Osteocyte (in vitro differentiated cells): ENCODE data around the gene CD79B. TPM values are rescaled to one million over a fixed set of nuclear protein-coding genes. Genes with fewer than 3 reads are reported as not detected.
"Not testable (repeated sequence)": the region's sequence is repeated elsewhere in the genome, so short reads cannot be mapped to it uniquely, and the experiment has no call there.

Experiments used
- DNase-seq: peaks from one replicate; pipeline ENCODE4 v3.0.0; 2021; ENCODE audit warnings: mixed read lengths; ENCODE audit not compliant: unreplicated experiment; ENCODE audit errors: extremely low spot score
- H3K27ac Mint-ChIP-seq: one replicate; pipeline ENCODE4 v1.8.0; 2021; ENCODE audit warnings: mild to moderate bottlenecking, mixed read lengths; ENCODE audit not compliant: unreplicated experiment
- H3K27me3 Mint-ChIP-seq: one replicate; pipeline ENCODE4 v1.8.0; 2021; ENCODE audit warnings: mixed read lengths; ENCODE audit not compliant: unreplicated experiment
- H3K36me3 Mint-ChIP-seq: one replicate; pipeline ENCODE4 v1.8.0; 2021; ENCODE audit warnings: mixed read lengths; ENCODE audit not compliant: unreplicated experiment
- H3K4me1 Mint-ChIP-seq: one replicate; pipeline ENCODE4 v1.8.0; 2021; ENCODE audit warnings: mixed read lengths; ENCODE audit not compliant: unreplicated experiment
- H3K4me3 Mint-ChIP-seq: one replicate; pipeline ENCODE4 v1.8.0; 2021; ENCODE audit warnings: mild to moderate bottlenecking, moderate library complexity, mixed read lengths; ENCODE audit not compliant: unreplicated experiment
- H3K9me3 Mint-ChIP-seq: one replicate; pipeline ENCODE4 v1.8.0; 2021; ENCODE audit warnings: mixed read lengths; ENCODE audit not compliant: unreplicated experiment
- CTCF ChIP-seq: fragments of 200-600 bp; sonication (generic); IDR thresholded peaks from 2 replicates; pipeline ENCODE4 v1.5.0; 2021; ENCODE audit warnings: antibody characterized with exemption, mild to moderate bottlenecking, moderate library complexity
- total RNA-seq: library from RNA; stranded (reverse); gene quantifications from 2 replicates; pipeline ENCODE4 v1.2.1, GENCODE V29; 2021

CD79B gene
- total RNA-seq, 1 donor from 2014 or later = not detected

DNA sequence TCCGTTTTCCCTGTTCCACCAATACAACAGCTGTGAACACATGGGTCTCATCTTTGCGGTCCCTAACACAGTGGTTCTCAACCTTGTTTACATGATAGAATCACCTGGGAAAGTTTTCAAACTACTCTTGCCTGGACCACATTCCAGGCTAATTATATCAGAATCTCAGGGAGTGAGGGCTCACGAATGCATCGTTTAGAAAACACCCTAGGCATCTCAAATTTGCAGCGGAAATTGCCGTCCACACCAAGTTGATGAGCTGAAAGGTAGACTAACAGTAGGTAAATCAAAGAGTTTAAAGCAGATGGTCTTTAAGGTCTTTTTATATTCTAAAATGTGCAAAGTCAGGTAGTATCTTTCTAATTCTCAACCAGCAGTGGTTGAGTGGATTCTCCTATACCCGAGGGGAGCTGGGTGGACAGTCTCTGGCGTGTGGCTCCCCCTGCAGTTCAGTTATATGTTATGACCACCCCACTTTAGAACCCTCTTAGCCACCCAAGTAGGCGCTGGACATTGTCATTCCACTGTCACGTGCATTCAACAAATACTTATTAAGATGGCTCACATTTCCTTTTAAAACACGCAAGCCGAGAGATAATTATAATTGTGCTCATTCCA, 24.9 kb downstream of the CD79B start:
- peaks cover 47% of the 10 kb centered on the region for H3K27me3 Mint-ChIP-seq
- DNase-seq, H3K4me1 Mint-ChIP-seq, H3K9me3 Mint-ChIP-seq, H3K36me3 Mint-ChIP-seq, H3K27ac Mint-ChIP-seq, H3K4me3 Mint-ChIP-seq: not testable (repeated sequence)
- peak; percentile 24 for TF ChIP-seq CTCF

DNA sequence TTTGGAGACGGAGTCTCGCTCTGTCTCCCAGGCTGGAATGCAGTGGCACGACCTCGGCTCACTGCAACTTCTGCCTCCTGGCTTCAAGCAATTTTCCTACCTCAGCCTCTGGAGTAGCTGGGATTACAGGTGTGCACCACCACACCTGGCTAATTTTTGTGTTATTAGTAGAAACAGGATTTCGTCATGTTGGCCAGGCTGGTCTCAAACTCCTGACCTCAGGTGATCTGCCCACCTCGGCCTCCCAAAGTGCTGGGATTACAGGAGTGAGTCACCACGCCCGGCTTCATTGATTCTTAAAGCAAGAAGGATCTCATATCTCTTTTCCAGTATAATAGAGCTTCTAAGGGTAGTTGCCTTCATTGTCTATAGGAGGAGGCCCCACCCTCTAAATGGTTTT, 27.3 kb downstream of the CD79B start:
- peaks cover 57% of the 10 kb centered on the region for H3K27me3 Mint-ChIP-seq
- H3K4me1 Mint-ChIP-seq, H3K27ac Mint-ChIP-seq, H3K4me3 Mint-ChIP-seq, H3K36me3 Mint-ChIP-seq, DNase-seq, H3K9me3 Mint-ChIP-seq: not testable (repeated sequence)

DNA sequence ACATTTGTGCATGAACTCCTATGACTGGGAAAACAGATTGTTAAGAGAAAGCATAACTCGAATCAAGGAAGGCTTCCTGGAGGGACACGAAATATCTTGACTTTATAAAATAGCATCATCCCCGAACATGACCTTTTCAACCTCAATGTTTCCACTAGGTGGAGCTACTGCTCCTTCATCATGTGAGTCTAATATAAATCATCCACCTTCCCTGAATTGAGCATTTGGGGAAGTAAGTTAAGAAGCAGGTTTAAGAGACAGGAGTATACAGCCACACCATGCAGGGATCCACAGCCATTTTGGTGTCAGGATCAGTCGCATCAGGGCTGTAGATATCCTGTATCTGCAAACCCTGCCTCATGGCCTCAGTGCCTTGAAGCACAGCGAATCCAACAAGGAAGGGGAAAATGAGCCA, 28.3 kb downstream of the CD79B start:
- not testable (repeated sequence) for H3K9me3 Mint-ChIP-seq, H3K27ac Mint-ChIP-seq

DNA sequence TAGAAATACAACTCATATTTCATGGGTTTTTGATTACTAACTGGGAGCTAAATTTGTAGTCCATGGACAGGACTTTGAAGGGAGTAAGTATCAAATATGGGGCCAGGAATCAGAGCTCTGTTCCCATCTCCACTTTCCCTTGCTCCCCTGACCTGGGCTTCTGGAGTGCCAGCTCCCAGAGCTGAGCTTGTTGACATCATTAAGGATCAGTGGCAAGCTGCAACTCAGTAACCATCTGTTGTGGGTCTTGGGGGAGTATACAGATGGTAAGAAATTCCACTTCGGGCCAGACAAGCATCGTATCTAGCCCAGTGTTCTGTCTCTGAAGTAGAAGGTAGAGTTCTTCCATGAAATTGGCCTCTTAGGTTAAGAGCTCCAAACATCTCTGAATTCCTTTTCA, 30.2 kb downstream of the CD79B start:
- not testable (repeated sequence) for H3K4me1 Mint-ChIP-seq, H3K4me3 Mint-ChIP-seq, DNase-seq, H3K27ac Mint-ChIP-seq, H3K9me3 Mint-ChIP-seq, H3K36me3 Mint-ChIP-seq
- peaks cover 37% of the 10 kb centered on the region for H3K27me3 Mint-ChIP-seq

More for the DNA sequence above, 28.3 kb downstream of the CD79B start:
- H3K27me3 Mint-ChIP-seq = peaks cover 52% of the 10 kb centered on the region
- H3K36me3 Mint-ChIP-seq, DNase-seq, H3K4me3 Mint-ChIP-seq, H3K4me1 Mint-ChIP-seq: not testable (repeated sequence)
- peak; percentile 56 for TF ChIP-seq CTCF

DNA sequence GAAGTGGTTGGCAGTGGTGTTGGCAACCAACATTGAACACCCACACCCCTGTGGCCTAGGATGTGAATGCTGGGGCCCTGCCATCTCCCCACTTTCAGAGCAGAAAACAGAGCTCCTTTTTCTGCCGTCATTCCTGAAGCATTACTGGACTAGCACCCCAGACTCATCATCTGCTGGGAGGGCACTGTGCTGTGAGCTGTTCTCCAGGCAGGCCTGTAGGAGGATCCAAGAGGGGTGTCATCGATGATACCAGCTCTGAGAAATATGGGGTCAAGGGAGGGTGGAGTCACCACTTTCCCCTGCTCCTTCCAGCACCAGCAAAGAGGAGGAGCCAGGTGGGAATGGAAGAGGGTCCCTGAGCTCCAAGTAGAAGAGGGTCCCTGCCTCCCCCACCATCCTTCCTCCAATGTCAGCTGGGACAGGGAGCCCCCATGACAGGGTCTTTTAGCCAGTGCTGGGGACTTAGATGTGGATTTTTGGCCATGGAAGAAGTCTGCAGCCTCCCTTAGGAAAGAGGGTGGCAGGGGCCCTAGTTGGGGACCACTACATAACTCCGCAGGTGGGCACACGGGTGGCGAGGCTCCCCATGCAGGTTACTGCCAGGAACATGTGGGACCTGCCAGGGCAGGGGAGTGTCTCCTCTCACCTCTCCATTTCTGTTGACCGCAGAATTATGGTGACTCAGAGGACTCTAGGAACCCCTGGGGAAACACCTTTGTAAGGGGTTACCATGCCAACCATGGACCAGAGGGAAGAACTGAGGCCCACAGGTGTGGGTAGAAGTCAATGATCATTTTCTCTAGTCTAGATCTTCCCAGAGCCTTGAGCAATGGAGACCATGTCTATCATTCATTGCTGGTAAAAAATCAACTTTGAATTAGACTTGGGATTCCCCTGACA, 33.0 kb downstream of the CD79B start:
- not testable (repeated sequence) for H3K4me3 Mint-ChIP-seq, H3K27ac Mint-ChIP-seq, H3K4me1 Mint-ChIP-seq, DNase-seq, H3K36me3 Mint-ChIP-seq, H3K9me3 Mint-ChIP-seq
- peaks cover 32% of the 10 kb centered on the region for H3K27me3 Mint-ChIP-seq

DNA sequence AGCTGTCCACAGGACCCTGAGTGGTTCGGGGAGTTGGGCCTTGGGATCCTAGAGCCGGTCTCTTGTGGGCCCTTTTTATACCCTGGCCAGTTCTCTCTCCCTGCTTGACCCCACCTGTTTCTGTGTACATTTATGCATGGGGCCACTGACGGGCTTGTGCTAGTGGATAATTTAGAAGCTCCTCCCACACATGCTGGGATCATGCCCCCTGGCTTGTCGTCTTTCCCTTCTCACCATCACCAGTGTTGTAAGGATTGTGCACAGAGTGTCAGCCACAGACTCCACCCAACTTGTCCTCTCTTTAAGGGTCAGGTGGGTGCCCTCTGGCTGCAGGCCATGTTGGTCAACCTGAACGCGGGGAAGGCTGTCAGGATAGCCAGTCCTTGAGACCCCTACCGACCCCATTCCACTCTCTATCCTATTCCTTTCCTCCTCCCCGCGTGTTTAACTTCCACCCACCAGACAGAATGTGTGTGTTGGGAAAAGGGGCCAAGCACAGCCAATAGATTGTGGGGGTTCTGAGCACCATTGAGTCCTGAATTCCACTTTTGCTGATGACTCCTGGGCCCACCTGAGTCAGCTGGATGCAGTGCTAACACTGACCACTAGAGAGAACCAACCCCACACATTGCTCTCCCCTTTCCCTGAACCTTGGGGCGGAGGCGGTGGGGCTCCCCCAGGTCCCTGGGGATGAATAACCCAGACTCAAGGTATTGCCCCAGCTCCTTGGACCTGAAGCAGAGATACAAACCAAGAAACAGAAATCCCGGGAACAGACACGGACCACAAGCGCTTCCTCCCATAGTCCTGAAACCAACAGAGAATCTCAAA, 35.4 kb downstream of the CD79B start, which contains the start of gene CSH1:
CSH1 (minus strand) TSS at position 51 of the 831 bp plus-strand sequence. CDS start 63 bp downstream, outside the sequence.
- not testable (repeated sequence) for H3K4me1 Mint-ChIP-seq, H3K36me3 Mint-ChIP-seq, H3K4me3 Mint-ChIP-seq, H3K9me3 Mint-ChIP-seq, DNase-seq, H3K27ac Mint-ChIP-seq
- H3K27me3 Mint-ChIP-seq = peaks cover 45% of the 10 kb centered on the region

DNA sequence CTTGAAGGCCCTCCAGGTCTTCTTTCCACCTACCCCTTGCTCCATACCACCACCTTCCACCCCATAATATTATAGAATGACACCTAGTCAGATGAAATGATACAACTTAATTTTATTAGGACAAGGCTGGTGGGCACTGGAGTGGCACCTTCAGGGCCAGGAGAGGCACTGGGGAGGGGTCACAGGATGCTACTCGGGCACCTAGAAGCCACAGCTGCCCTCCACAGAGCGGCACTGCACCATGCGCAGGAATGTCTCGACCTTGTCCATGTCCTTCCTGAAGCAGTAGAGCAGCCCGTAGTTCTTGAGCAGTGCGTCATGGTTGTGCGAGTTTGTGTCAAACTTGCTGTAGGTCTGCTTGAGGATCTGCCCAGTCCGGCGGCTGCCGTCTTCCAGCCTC, 37.3 kb downstream of the CD79B start:
- H3K9me3 Mint-ChIP-seq, DNase-seq, H3K4me1 Mint-ChIP-seq, H3K27ac Mint-ChIP-seq, H3K36me3 Mint-ChIP-seq, H3K4me3 Mint-ChIP-seq: not testable (repeated sequence)
- peaks cover 37% of the 10 kb centered on the region for H3K27me3 Mint-ChIP-seq

DNA sequence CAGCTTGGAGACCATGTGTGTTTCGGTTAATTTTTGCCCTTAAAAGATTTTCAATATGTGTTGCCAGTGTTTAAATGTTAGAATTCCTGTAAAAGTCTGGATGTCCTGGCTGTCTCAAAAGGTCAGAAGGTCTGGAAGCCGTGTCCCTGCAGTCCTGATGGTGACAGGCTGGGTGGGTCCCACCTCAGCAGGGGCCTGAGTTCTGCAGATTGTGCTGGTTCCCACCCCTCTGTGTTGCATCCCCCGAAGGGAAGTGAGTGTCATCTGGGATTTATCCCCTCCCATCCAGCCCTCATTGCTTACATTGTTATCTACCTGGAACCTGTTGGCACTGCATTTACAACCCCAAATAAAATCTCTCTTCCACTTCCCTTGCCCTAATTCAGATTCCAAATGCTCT, 38.1 kb downstream of the CD79B start:
- H3K27me3 Mint-ChIP-seq = peaks cover 32% of the 10 kb centered on the region

More for the DNA sequence above, 38.1 kb downstream of the CD79B start:
- H3K4me3 Mint-ChIP-seq, DNase-seq, H3K9me3 Mint-ChIP-seq, H3K27ac Mint-ChIP-seq, H3K4me1 Mint-ChIP-seq, H3K36me3 Mint-ChIP-seq: not testable (repeated sequence)
